DMS114 treated with DMSO at 0.1 percent for 48 hours (cell line): ENCODE data around the gene USP48.
"Not testable (repeated sequence)": the region's sequence is repeated elsewhere in the genome, so short reads cannot be mapped to it uniquely, and the experiment has no call there.

Experiments used
- DNase-seq: peaks from one replicate; lab custom pipeline; 2025; ENCODE audit not compliant: unreplicated experiment; lab: John Stamatoyannopoulos, UW

Gene USP48

GRCh38 chr1:21816602-21817302, 33.8 kb upstream of the USP48 start:
- DNase-seq = no peak

- DNase-seq = no peak
Observed at GRCh38 chr1:21815724-21816321, 32.9 kb upstream of the USP48 start.

GRCh38 chr1:21814981-21815582, 32.1 kb upstream of the USP48 start:
- no peak for DNase-seq

DNA sequence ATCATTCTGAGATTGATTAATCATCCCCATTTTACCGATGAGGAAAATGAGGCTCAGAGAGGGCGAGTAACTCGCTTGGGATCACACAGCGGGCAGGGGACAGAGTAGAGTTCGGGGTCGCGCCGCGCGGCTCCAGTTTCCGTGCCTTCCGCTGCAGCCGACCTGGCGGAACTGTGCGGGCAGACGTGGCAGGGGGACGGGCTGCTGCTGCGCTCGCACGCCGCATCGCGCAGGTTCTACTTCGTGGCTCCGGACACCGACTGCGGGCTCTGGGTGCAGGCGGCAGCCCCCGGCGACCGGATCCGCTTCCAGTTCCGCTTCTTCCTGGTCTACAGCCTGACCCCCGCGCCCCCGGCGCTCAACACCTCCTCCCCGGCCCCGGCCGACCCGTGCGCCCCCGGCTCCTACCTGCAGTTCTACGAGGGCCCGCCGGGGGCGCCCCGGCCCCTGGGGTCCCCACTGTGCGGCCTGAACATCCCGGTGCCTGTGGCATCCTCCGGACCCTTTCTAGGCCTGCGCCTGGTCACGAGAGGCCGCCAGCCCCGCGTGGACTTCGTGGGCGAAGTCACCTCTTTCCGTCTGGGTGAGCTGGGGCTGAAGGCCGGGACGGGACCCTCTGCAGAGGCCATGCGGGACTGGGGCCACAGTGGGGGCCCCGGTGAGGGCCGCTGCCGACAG, 31.4 kb upstream of the USP48 start:
- DNase-seq = no peak

DNA sequence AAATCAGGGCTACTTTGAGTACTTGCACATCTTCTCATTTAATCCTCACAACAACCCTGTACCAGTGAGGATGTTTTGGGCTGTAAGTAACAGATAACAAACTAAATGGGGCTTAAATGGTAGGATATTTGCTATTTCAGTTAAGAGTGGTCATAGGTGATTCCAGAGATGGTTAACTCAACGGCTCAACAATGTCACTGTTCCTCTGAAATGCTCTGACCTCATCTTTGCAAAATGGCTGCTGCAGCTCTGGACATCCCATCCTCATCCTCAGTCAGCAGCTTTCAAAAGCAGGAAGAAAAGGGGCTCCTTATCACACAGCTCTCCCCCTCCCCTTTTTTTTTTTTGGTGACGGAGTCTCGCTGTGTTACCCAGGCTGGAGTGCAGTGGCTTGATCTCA, 30.6 kb upstream of the USP48 start:
- DNase-seq = no peak

DNA sequence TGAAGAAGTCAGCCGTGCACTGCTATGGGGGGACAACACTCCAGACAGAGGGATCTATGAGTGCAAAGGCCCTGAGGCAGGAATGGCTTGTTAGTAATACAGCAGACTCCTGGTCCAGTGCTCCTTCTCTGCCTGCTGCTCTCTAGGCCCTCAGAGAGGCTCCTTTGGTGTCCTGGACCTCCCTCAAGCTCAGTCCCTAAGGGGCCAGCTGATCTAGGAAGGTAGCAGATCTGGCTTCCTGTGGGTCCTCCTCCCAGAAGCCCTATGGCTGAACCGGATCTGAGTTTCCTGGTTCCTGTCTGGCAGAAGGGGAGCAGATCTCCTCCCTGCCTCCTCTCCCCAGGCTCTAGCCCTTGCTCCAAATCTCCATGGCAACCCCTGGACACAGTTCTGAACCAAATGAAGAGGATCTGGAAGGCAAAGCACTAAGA, 28.9 kb upstream of the USP48 start, which contains the start of gene LDLRAD2:
Gene LDLRAD2 (plus strand): TSS at position 391 of the 431 bp plus-strand sequence. CDS start 187 bp downstream, outside the sequence.
- no peak for DNase-seq

- no peak for DNase-seq
Observed at GRCh38 chr1:21804536-21804935, 21.6 kb upstream of the USP48 start.

GRCh38 chr1:21801100-21801499, 18.2 kb upstream of the USP48 start:
- DNase-seq = no peak

- DNase-seq = no peak
Observed at GRCh38 chr1:21799730-21800129, 16.8 kb upstream of the USP48 start.

- DNase-seq = no peak
Observed at GRCh38 chr1:21795075-21795474, 12.1 kb upstream of the USP48 start.

- DNase-seq = no peak
Observed at GRCh38 chr1:21794656-21795055, 11.7 kb upstream of the USP48 start.

GRCh38 chr1:21793104-21793503, 10.2 kb upstream of the USP48 start:
- no peak for DNase-seq

DNA sequence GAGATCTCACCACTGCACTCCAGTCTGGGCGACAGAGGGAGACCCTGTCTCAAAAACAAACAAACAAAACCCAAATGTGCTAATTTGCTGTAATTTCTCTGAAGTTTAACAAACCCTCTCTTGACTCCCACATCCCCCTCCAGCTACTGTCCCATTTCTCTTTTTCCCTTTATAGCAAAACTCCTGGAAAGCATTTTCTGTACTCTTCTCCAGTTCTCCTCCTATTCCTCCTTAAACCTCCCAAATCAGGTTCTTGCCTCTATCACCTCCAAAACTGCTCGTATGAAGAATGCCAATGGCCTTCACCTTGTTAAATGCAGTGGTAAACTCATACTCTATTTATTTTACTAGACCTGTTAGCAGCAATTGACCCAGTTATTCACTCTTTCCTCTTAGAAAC, 3.7 kb upstream of the USP48 start:
- DNase-seq = no peak

- not testable (repeated sequence) for DNase-seq
Observed at GRCh38 chr1:21785764-21786163, 2.8 kb upstream of the USP48 start.

DNA sequence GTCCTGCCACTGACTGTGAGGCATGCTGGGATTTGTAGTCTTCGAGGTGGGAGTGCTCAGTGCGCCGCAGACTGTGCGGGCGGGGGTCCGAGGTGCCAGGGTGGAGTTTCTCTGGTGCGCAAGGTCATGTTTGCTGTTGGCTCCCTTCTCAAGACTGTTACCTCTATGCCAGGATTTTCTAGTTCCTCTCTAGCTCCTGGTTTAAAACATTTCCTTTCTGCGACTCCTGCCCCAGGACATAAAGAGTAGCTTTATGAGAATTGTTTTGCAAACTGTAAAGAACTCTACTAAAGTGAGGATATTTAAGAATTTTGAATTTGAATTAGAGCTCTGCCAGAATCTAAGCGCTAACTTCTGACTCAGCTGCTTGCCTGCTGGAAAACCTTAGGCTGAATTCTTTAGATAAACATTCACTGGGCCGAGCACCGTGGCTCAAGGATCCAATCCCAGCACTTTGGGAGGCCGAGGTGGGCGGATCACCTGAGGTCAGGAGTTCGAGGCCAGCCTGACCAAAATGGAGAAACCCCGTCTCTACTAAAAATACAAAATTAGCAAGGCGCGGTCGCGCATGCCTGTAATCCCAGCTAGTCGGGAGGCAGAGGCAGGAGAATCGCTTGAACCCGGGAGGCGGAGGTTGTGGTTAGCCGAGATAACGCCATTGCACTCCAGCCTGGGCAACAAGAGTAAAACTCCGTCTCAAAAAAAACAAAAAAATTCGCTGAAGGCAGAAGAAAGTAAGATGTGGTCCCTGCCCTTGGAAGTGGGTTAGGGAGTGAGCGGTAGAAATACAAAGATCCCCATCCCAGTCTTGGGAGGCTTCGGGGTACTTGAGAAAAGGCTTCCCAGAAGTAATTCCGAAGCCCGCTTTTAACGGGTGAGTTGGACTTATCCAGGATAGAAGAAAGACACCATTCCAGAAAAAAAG, 992 bp upstream of the USP48 start:
- DNase-seq = no peak

- peak; percentile 74 for DNase-seq
Observed at GRCh38 chr1:21782349-21782867, 541 bp downstream of the USP48 start.

DNA sequence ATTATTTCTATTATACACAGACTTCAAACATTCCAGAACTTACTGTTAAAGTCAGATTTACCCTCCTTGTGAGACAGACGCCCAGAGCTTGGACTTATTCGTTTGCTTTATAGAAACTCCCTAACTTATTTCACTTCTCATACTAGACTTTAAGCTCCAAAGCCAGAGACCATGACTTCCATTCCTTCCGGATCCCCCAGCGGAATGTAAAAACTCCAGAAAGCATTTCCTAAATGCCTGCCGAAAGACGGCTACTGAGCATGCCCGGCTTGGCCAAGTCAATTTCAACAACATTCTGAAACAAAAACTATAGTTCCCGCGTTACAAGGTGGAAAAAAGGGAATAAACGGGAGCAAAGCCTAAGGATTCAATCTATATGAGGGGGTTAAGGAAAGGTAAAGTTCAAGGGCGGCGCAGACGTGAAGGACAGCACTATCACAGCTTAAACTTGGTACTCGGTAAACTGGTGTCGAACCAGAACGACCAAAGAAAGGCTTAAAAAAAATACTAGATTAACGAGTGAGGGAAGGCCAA, 1.1 kb downstream of the USP48 start:
- peak; percentile 74 for DNase-seq

- DNase-seq = no peak
Observed at GRCh38 chr1:21779613-21780521, 3.1 kb downstream of the USP48 start.

- no peak for DNase-seq
Observed at GRCh38 chr1:21778405-21778727, 4.6 kb downstream of the USP48 start.
